CD14-positive monocyte (primary cell): ENCODE data around the gene PRKN. TPM values are rescaled to one million over a fixed set of nuclear protein-coding genes. Genes with fewer than 3 reads are reported as not detected.

Experiments
- DNase-seq, 3 donors: peaks; one replicate each; pipeline ENCODE4 v3.0.0-alpha.2; 2011 to 2022
- H2AFZ ChIP-seq: 2 replicates; pipeline ENCODE4 v1.6.0; 2012; ENCODE audit warnings: mild to moderate bottlenecking, low read depth, low read length, inconsistent platforms; ENCODE audit not compliant: insufficient read depth, poor library complexity, severe bottlenecking
- H3K27ac ChIP-seq, 2 donors: 1 replicate in 1 of 2; 2 replicates in 1 of 2; pipeline ENCODE4 v1.5.1; 2012 to 2013; ENCODE audit warnings: low read length in 2 of 2, control low read depth in 1 of 2, inconsistent platforms in 1 of 2, low read depth in 1 of 2, mild to moderate bottlenecking in 1 of 2
- H3K27me3 ChIP-seq, 2 donors: one replicate each; pipeline versions ENCODE4 v1.6.0 to v1.6.1; 2011 to 2013; ENCODE audit warnings: low read length in 2 of 2; ENCODE audit not compliant: control insufficient read depth in 2 of 2, insufficient read depth in 2 of 2
- H3K36me3 ChIP-seq, 2 donors: replicated peaks in 1 of 2; 1 replicate in 1 of 2; 2 replicates in 1 of 2; pipeline versions ENCODE4 v1.5.1 to v1.6.1; 2012 to 2013; ENCODE audit warnings: low read length in 2 of 2, control low read depth in 1 of 2, inconsistent platforms in 1 of 2, mild to moderate bottlenecking in 1 of 2; ENCODE audit not compliant: insufficient read depth in 2 of 2, control insufficient read depth in 1 of 2
- H3K4me1 ChIP-seq, 2 donors: 1 replicate in 1 of 2; 2 replicates in 1 of 2; pipeline versions ENCODE4 v1.5.1 to v1.6.1; 2012 to 2013; ENCODE audit warnings: low read length in 2 of 2, control low read depth in 1 of 2, inconsistent platforms in 1 of 2, mild to moderate bottlenecking in 1 of 2, moderate library complexity in 1 of 2; ENCODE audit not compliant: insufficient read depth in 2 of 2, control insufficient read depth in 1 of 2
- H3K4me2 ChIP-seq: replicated peaks from 2 replicates; pipeline ENCODE3; 2012; ENCODE audit warnings: low read length, moderate library complexity, mild to moderate bottlenecking; ENCODE audit not compliant: poor library complexity, severe bottlenecking; ENCODE audit errors: extremely low read depth
- H3K4me3 ChIP-seq, 3 experiments: fragments of 200-600 bp in 1 of 3; sonication (generic) in 1 of 3; replicated peaks in 1 of 3; 1 replicate in 2 of 3; 2 replicates in 1 of 3; pipeline ENCODE4 v1.5.1; 2011 to 2013; ENCODE audit warnings: low read length in 3 of 3, mild to moderate bottlenecking in 3 of 3, control low read depth in 2 of 3, low read depth in 2 of 3, inconsistent platforms in 1 of 3, moderate library complexity in 1 of 3
- H3K79me2 ChIP-seq: 2 replicates; pipeline ENCODE4 v1.6.0; 2012; ENCODE audit warnings: mild to moderate bottlenecking, control low read depth, inconsistent platforms, low read length, moderate library complexity; ENCODE audit not compliant: insufficient read depth
- H3K9ac ChIP-seq: 2 replicates; pipeline ENCODE4 v1.6.0; 2017; ENCODE audit warnings: low read length, mild to moderate bottlenecking; ENCODE audit not compliant: insufficient read depth, poor library complexity, severe bottlenecking
- H3K9me3 ChIP-seq, 2 donors: replicated peaks in 1 of 2; 1 replicate in 1 of 2; 2 replicates in 1 of 2; pipeline versions ENCODE4 v1.5.1 to v1.6.1; 2012 to 2013; ENCODE audit warnings: low read length in 2 of 2, control low read depth in 1 of 2; ENCODE audit not compliant: control insufficient read depth in 1 of 2, insufficient read depth in 1 of 2
- H4K20me1 ChIP-seq: 2 replicates; pipeline ENCODE4 v1.6.0; 2012; ENCODE audit warnings: mild to moderate bottlenecking, low read length, control low read depth, moderate library complexity; ENCODE audit not compliant: insufficient read depth
- H3K27ac Mint-ChIP-seq, 7 donors: one replicate each; pipeline ENCODE4 v1.8.0; 2020; ENCODE audit warnings: mild to moderate bottlenecking in 7 of 7, mixed read lengths in 7 of 7, moderate library complexity in 6 of 7, inconsistent platforms in 2 of 7
- H3K27me3 Mint-ChIP-seq, 3 donors: one replicate each; pipeline ENCODE4 v1.8.0; 2021 to 2022; ENCODE audit warnings: low read depth in 3 of 3, mild to moderate bottlenecking in 3 of 3, mixed read lengths in 3 of 3, moderate library complexity in 3 of 3, inconsistent platforms in 1 of 3
- H3K36me3 Mint-ChIP-seq, 2 donors: one replicate each; pipeline ENCODE4 v1.8.0; 2020; ENCODE audit warnings: mixed read lengths in 2 of 2, inconsistent platforms in 1 of 2, mild to moderate bottlenecking in 1 of 2
- H3K4me1 Mint-ChIP-seq: one replicate; pipeline ENCODE4 v1.8.0; 2020; ENCODE audit warnings: mild to moderate bottlenecking, mixed read lengths
- H3K4me3 Mint-ChIP-seq, 2 donors: one replicate each; pipeline ENCODE4 v1.8.0; 2020; ENCODE audit warnings: mild to moderate bottlenecking in 2 of 2, mixed read lengths in 2 of 2, moderate library complexity in 1 of 2
- H3K9me3 Mint-ChIP-seq, 7 donors: one replicate each; pipeline ENCODE4 v1.8.0; 2020 to 2022; ENCODE audit warnings: mixed read lengths in 7 of 7, mild to moderate bottlenecking in 6 of 7, moderate library complexity in 6 of 7, inconsistent platforms in 2 of 7
- WGBS: methylation state at CpG from one replicate; pipeline ENCODE4 v1.1.5; 2013; ENCODE audit warnings: missing lambda C conversion rate; ENCODE audit not compliant: insufficient coverage; 5-methylcytosine and 5-hydroxymethylcytosine counted together
- intact Hi-C, 2 donors: fragments of 100-400 bp; cut with micrococcal nuclease; formaldehyde crosslinking; loops; one replicate each; pipeline versions ENCODE4 v1.15.0 to v1.15.1; 2023
- polyA plus RNA-seq, 3 donors: library from polyadenylated mRNA; depleted of rRNA in 1 of 3; unstranded in 2 of 3; stranded (reverse) in 1 of 3; fragments of 300-500 nt in 2 of 3; fragments of >200 nt in 1 of 3; fragmentation: Illumina TruSeq in 2 of 3; gene quantifications; 1 replicate in 2 of 3; 2 replicates in 1 of 3; pipeline ENCODE4 v1.2.3, GENCODE V29; 2012 to 2021
- TF ChIP-seq, protein P1 (sequence below): fragments of 200-600 bp; IDR thresholded peaks from one replicate; pipeline ENCODE4 v1.8.0; 2022; ENCODE audit warnings: antibody characterized with exemption, mild to moderate bottlenecking

Gene PRKN
- polyA plus RNA-seq, 3 donors = 0.19 to 0.21 TPM; not detected in 1

DNA sequence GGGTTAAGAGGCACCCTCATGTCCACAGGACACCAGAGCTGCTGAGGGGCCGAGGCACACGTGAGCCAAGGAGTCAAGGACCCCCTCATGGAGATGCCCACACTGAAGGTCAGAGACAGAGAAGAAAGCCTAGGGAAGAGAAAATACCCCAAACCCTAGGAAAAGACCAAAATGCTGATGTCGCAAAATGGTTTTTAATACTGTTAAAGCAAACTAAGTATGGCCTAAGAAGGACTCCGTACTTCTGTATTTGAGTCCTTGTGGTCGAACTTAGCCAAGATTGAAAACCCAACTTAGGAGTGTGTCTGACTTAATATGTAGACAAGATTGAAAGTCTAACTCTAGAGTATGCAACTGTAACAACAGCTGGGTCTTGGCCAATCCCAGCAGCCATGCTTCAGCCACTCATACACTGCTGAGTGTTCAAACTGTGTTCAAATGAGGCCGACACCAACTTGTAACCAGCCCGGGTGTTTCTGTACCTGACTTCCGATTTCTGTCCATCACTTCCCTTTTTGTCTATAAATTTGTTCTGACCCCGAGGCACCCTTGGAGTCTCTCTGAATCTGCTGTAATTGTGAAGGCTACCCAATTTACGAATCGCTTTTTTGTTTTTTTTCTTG is 1361.2 kb downstream of the PRKN start:
- Mint-ChIP-seq H3K4me1 (peaks cover 35% of the 10 kb centered on the region), H3K9me3 (peaks cover 5 to 18% (median 11%) of the 10 kb centered on the region in 7 donors), H3K27ac (peak overlapping the region; percentile 84 to 94 (median 89)), H3K4me3 (peak overlapping the region in 1 of 2 donors; percentile 41), H3K27me3 (peaks cover 0 to 5% (median 0%) of the 10 kb centered on the region in 3 donors), H3K36me3 (peaks cover 2 to 3% of the 10 kb centered on the region in 2 donors)
- Histone ChIP-seq H3K9ac (peak overlapping the region; percentile 22), H2AFZ (peak overlapping the region; percentile 27), H3K4me1 (peaks cover 26 to 37% of the 10 kb centered on the region in 2 donors), H3K36me3 (no peaks in the 10 kb centered on the region), H3K4me3 (peak overlapping the region in 1 of 3 experiments; percentile 16), H3K79me2 (no peaks in the 10 kb centered on the region), H3K4me2 (no peak overlapping the region), H3K27ac (peak overlapping the region; percentile 68 to 85), H4K20me1 (no peaks in the 10 kb centered on the region), H3K9me3 (peaks cover 0 to 15% of the 10 kb centered on the region in 2 donors), H3K27me3 (no peaks in the 10 kb centered on the region)
- WGBS = 18% methylated on average over 3 of the region's 11 CpGs
- TF ChIP-seq, protein P1, sequence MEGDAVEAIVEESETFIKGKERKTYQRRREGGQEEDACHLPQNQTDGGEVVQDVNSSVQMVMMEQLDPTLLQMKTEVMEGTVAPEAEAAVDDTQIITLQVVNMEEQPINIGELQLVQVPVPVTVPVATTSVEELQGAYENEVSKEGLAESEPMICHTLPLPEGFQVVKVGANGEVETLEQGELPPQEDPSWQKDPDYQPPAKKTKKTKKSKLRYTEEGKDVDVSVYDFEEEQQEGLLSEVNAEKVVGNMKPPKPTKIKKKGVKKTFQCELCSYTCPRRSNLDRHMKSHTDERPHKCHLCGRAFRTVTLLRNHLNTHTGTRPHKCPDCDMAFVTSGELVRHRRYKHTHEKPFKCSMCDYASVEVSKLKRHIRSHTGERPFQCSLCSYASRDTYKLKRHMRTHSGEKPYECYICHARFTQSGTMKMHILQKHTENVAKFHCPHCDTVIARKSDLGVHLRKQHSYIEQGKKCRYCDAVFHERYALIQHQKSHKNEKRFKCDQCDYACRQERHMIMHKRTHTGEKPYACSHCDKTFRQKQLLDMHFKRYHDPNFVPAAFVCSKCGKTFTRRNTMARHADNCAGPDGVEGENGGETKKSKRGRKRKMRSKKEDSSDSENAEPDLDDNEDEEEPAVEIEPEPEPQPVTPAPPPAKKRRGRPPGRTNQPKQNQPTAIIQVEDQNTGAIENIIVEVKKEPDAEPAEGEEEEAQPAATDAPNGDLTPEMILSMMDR = no peak
- intact Hi-C loops = loop anchor here (5.0 kb wide), 2 partner anchors 94 to 249 kb away; partner anchors contain the start of gene AGPAT4 (in 2 of the 2)
- peak; percentile 90 to 96 (median 94) for DNase-seq

DNA sequence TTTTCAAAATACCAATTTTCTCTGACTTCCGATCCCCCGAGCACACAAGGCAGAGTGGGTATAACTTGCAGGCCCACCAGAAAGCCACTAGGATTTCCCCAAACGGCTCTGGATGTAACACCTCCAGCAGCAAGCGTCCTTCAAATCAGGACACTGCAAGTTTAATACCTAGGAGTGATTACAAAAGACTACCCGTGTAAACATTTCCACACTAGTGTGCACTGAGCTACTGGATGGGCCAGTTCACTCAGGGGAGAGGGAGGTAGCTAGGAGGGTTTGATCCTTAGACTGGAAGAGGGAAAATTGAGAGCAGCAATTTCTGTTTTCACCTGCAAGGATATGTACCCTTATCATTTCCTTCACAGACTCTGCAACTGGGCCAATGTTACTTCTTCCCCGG is 1361.9 kb downstream of the PRKN start:
- no peaks in the 10 kb centered on the region for H4K20me1 ChIP-seq
- H3K79me2 ChIP-seq = no peaks in the 10 kb centered on the region
- TF ChIP-seq, protein P1 = no peak
- H3K36me3 Mint-ChIP-seq = peaks cover 2 to 3% of the 10 kb centered on the region in 2 donors
- H3K4me3 Mint-ChIP-seq = no peak overlapping the region
- no peak overlapping the region for H3K9ac ChIP-seq
- H3K9me3 ChIP-seq = peaks cover 0 to 15% of the 10 kb centered on the region in 2 donors
- no peak overlapping the region for H2AFZ ChIP-seq
- H3K4me1 ChIP-seq = peaks cover 29 to 41% of the 10 kb centered on the region in 2 donors
- H3K4me2 ChIP-seq = no peak overlapping the region
- H3K27me3 Mint-ChIP-seq = peaks cover 0 to 5% (median 0%) of the 10 kb centered on the region in 3 donors
- 93% methylated on average over 3 of the region's 6 CpGs for WGBS
- H3K9me3 Mint-ChIP-seq = peaks cover 5 to 18% (median 11%) of the 10 kb centered on the region in 7 donors
- H3K4me1 Mint-ChIP-seq = peaks cover 39% of the 10 kb centered on the region
- no peak overlapping the region for H3K4me3 ChIP-seq
- no peaks in the 10 kb centered on the region for H3K27me3 ChIP-seq
- intact Hi-C loops = loop anchor here (5.0 kb wide), 2 partner anchors 93 to 248 kb away; partner anchors contain the start of gene AGPAT4 (in 2 of the 2)
- peak overlapping the region in 1 of 2 donors; percentile 85 for H3K27ac ChIP-seq
- DNase-seq = no peak
- H3K27ac Mint-ChIP-seq = peak overlapping the region; percentile 74 to 94 (median 88)
- H3K36me3 ChIP-seq = no peaks in the 10 kb centered on the region
